Astrocyte (in vitro differentiated cells and primary cell): ENCODE data around the gene ENOX1. TPM values are rescaled to one million over a fixed set of nuclear protein-coding genes. Genes with fewer than 3 reads are reported as not detected.

Experiments used
- DNase-seq: peaks from one replicate; pipeline ENCODE4 v3.0.0-alpha.2; 2010; ENCODE audit warnings: low read depth
- FAIRE-seq: peaks from 2 replicates; lab custom pipeline; 2011; peaks lifted over from hg19 to GRCh38; lab: Jason Lieb, UNC
- H2AFZ ChIP-seq: 2 replicates; pipeline ENCODE4 v1.6.0; 2012; ENCODE audit warnings: low read depth, low read length, inconsistent platforms
- H3K27ac ChIP-seq: 2 replicates; pipeline ENCODE4 v1.5.1; 2011; ENCODE audit warnings: low read depth, low read length, inconsistent platforms
- H3K27me3 ChIP-seq: 2 replicates; pipeline ENCODE4 v1.6.0; 2011; ENCODE audit warnings: low read length, inconsistent platforms; ENCODE audit not compliant: insufficient read depth
- H3K36me3 ChIP-seq: 2 replicates; pipeline ENCODE4 v1.5.1; 2011; ENCODE audit warnings: low read length, inconsistent platforms; ENCODE audit not compliant: insufficient read depth
- H3K4me1 ChIP-seq: 2 replicates; pipeline ENCODE4 v1.5.1; 2011; ENCODE audit warnings: low read length, inconsistent platforms; ENCODE audit not compliant: insufficient read depth
- H3K4me2 ChIP-seq: 2 replicates; pipeline ENCODE4 v1.6.0; 2012; ENCODE audit warnings: low read length, inconsistent platforms
- H3K4me3 ChIP-seq: 2 replicates; pipeline ENCODE4 v1.5.1; 2011; ENCODE audit warnings: low read depth, mild to moderate bottlenecking, low read length, inconsistent platforms; ENCODE audit not compliant: insufficient read depth
- H3K79me2 ChIP-seq: 2 replicates; pipeline ENCODE4 v1.6.0; 2012; ENCODE audit warnings: mild to moderate bottlenecking, low read length, inconsistent platforms; ENCODE audit not compliant: insufficient read depth
- H3K9ac ChIP-seq: 2 replicates; pipeline ENCODE4 v1.6.0; 2012; ENCODE audit warnings: mild to moderate bottlenecking, low read length, inconsistent platforms
- H3K9me3 ChIP-seq: 2 replicates; pipeline ENCODE4 v1.5.1; 2012; ENCODE audit warnings: low read depth, mild to moderate bottlenecking, low read length, inconsistent platforms; ENCODE audit not compliant: insufficient read depth
- H4K20me1 ChIP-seq: 2 replicates; pipeline ENCODE4 v1.6.0; 2012; ENCODE audit warnings: low read length, inconsistent platforms; ENCODE audit not compliant: insufficient read depth
- H3K27ac Mint-ChIP-seq: one replicate; pipeline ENCODE4 v1.8.0; 2021; ENCODE audit warnings: mild to moderate bottlenecking, mixed read lengths; ENCODE audit not compliant: unreplicated experiment
- H3K27me3 Mint-ChIP-seq: one replicate; pipeline ENCODE4 v1.8.0; 2021; ENCODE audit warnings: low read depth, mixed read lengths; ENCODE audit not compliant: unreplicated experiment
- H3K36me3 Mint-ChIP-seq: one replicate; pipeline ENCODE4 v1.8.0; 2021; ENCODE audit warnings: low read depth, mixed read lengths; ENCODE audit not compliant: unreplicated experiment
- H3K4me1 Mint-ChIP-seq: one replicate; pipeline ENCODE4 v1.8.0; 2021; ENCODE audit warnings: low read depth, mixed read lengths; ENCODE audit not compliant: unreplicated experiment
- H3K4me3 Mint-ChIP-seq: one replicate; pipeline ENCODE4 v1.8.0; 2021; ENCODE audit warnings: mild to moderate bottlenecking, moderate library complexity, mixed read lengths; ENCODE audit not compliant: unreplicated experiment
- H3K9me3 Mint-ChIP-seq: one replicate; pipeline ENCODE4 v1.8.0; 2021; ENCODE audit warnings: mild to moderate bottlenecking, mixed read lengths; ENCODE audit not compliant: unreplicated experiment
- CTCF ChIP-seq: IDR thresholded peaks from 2 replicates; pipeline ENCODE4 v1.5.1; 2011; ENCODE audit warnings: low read depth, mild to moderate bottlenecking, inconsistent platforms, low read length, moderate library complexity; ENCODE audit not compliant: insufficient read depth
- EZH2 ChIP-seq: IDR thresholded peaks from 2 replicates; pipeline ENCODE4 v1.6.1; 2012; ENCODE audit warnings: mild to moderate bottlenecking, low read length, inconsistent platforms; ENCODE audit not compliant: insufficient read depth
- total RNA-seq: library from RNA; stranded (reverse); gene quantifications from 2 replicates; pipeline ENCODE4 v1.2.1, GENCODE V29; 2021

The ENOX1 gene
- total RNA-seq, 1 donor from 2014 or later: 2.3 TPM

- H2AFZ ChIP-seq: no peak overlapping the region
- Mint-ChIP-seq H3K4me1 (peaks cover 12% of the 10 kb centered on the region), H3K9me3 (no peaks in the 10 kb centered on the region), H3K4me3 (no peak overlapping the region), H3K27me3 (no peaks in the 10 kb centered on the region), H3K36me3 (no peaks in the 10 kb centered on the region), H3K27ac (no peak overlapping the region)
- no peaks in the 10 kb centered on the region for H3K4me1 ChIP-seq
- H3K9me3 ChIP-seq: no peaks in the 10 kb centered on the region
- no peak overlapping the region for H3K27ac ChIP-seq
- H3K4me2 ChIP-seq: no peak overlapping the region
- H3K9ac ChIP-seq: no peak overlapping the region
- H4K20me1 ChIP-seq: no peaks in the 10 kb centered on the region
- no peak for FAIRE-seq
- TF ChIP-seq CTCF: no peak
- no peaks in the 10 kb centered on the region for H3K79me2 ChIP-seq
- H3K4me3 ChIP-seq: no peak overlapping the region
- no peaks in the 10 kb centered on the region for H3K27me3 ChIP-seq
- no peak for DNase-seq
- no peaks in the 10 kb centered on the region for H3K36me3 ChIP-seq
These were observed 88.8 kb downstream of the ENOX1 start for GRCh38 chr13:43698009-43698408.

GRCh38 chr13:43697323-43697722 is 89.4 kb downstream of the ENOX1 start:
- no peak for DNase-seq
- H3K9me3 ChIP-seq: no peaks in the 10 kb centered on the region
- H3K4me3 ChIP-seq: no peak overlapping the region
- H3K4me2 ChIP-seq: no peak overlapping the region
- H3K27ac Mint-ChIP-seq: no peak overlapping the region
- TF ChIP-seq EZH2 (no peak), CTCF (no peak)
- no peaks in the 10 kb centered on the region for H3K36me3 Mint-ChIP-seq
- no peaks in the 10 kb centered on the region for H3K27me3 Mint-ChIP-seq
- H3K27ac ChIP-seq: no peak overlapping the region
- FAIRE-seq: no peak
- H3K9ac ChIP-seq: no peak overlapping the region
- H3K79me2 ChIP-seq: no peaks in the 10 kb centered on the region
- no peak overlapping the region for H3K4me3 Mint-ChIP-seq
- H3K36me3 ChIP-seq: no peaks in the 10 kb centered on the region
- peaks cover 12% of the 10 kb centered on the region for H3K4me1 Mint-ChIP-seq
- no peak overlapping the region for H2AFZ ChIP-seq
- H3K27me3 ChIP-seq: no peaks in the 10 kb centered on the region
- no peaks in the 10 kb centered on the region for H4K20me1 ChIP-seq
- H3K4me1 ChIP-seq: no peaks in the 10 kb centered on the region
- H3K9me3 Mint-ChIP-seq: no peaks in the 10 kb centered on the region

GRCh38 chr13:43694146-43694664 is 92.6 kb downstream of the ENOX1 start:
- no peak overlapping the region for H3K27ac ChIP-seq
- H2AFZ ChIP-seq: no peak overlapping the region
- Mint-ChIP-seq H3K36me3 (no peaks in the 10 kb centered on the region), H3K9me3 (no peaks in the 10 kb centered on the region), H3K27me3 (peaks cover 2% of the 10 kb centered on the region), H3K27ac (no peak overlapping the region), H3K4me3 (no peak overlapping the region), H3K4me1 (peaks cover 12% of the 10 kb centered on the region)
- H3K9ac ChIP-seq: no peak overlapping the region
- H3K79me2 ChIP-seq: no peaks in the 10 kb centered on the region
- no peak for TF ChIP-seq CTCF
- TF ChIP-seq EZH2: no peak
- FAIRE-seq (no peak), DNase-seq (no peak)
- H3K4me1 ChIP-seq: no peaks in the 10 kb centered on the region
- H3K4me3 ChIP-seq: no peak overlapping the region
- H4K20me1 ChIP-seq: no peaks in the 10 kb centered on the region
- no peak overlapping the region for H3K4me2 ChIP-seq
- H3K9me3 ChIP-seq: no peaks in the 10 kb centered on the region
- no peaks in the 10 kb centered on the region for H3K27me3 ChIP-seq
- H3K36me3 ChIP-seq: no peaks in the 10 kb centered on the region
